Left cardiac atrium (tissue), 4 donors: ENCODE results near the gene COL20A1. TPM values are rescaled to one million over a fixed set of nuclear protein-coding genes. Genes with fewer than 3 reads are reported as not detected.

Experiments
- ATAC-seq, 2 donors: fragments of 200-7000 bp; cut with Tn5 transposase; one replicate each; pipeline ENCODE4 v1.9.1; 2020; ENCODE audit warnings: mild to moderate bottlenecking in 2 of 2, moderate library complexity in 2 of 2
- DNase-seq: peaks from one replicate; pipeline ENCODE4 v3.0.0-alpha.2; 2020
- intact Hi-C, 2 donors: fragments of 100-400 bp; cut with DNase I; formaldehyde crosslinking; loops; one replicate each; pipeline versions ENCODE4 v1.14.1 to v1.15.1; 2022 to 2023
- total RNA-seq, 2 donors: library from RNA; stranded (reverse); fragmentation: NEBNext Ultra II Directional; extraction: Animal tissue kit (Norgen Biotek cat#: 25700); gene quantifications; one replicate each; pipeline ENCODE4 v1.2.1, GENCODE V29; 2021
- donor health status: DM: no; HTN: yes; CAD: no.
- donor health status: DM: no; HTN: yes; CAD: no; lungs with severe emphysema.
- donor health status: DM: yes; HTN: yes; CAD: no.
- donor health status: Dilated cardiomyopathy.

The COL20A1 gene
- total RNA-seq, 2 donors from 2014 or later, result not detected

GRCh38 chr20:63351811-63352591 lies 59.0 kb downstream of the COL20A1 start:
- intact Hi-C loops, result no loop called here
- ATAC-seq (peak; percentile 41 to 62), DNase-seq (peak; percentile 48)

DNA sequence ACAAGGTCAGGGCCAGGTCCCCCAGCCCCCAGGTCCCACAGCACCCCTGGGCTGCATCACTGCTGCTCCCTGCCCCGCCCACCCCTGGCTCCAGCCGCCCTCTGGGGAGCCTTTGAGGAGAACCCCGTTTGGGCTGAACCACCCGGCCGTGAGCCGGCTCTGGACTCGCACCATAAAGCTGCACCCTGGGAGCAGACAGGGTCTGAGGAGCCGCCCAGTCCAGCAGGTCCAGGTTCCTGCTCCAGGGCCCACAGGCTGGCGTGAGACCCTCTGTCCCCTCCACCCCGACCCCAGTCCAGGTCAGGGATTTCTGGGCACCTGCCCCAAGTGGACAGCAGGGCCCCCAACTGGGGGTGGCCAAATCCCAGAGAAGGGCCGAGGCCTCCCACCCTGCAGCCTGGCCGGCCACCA lies 59.8 kb downstream of the COL20A1 start:
- DNase-seq (no peak), ATAC-seq (no peak)
- intact Hi-C loops, result no loop called here

DNA sequence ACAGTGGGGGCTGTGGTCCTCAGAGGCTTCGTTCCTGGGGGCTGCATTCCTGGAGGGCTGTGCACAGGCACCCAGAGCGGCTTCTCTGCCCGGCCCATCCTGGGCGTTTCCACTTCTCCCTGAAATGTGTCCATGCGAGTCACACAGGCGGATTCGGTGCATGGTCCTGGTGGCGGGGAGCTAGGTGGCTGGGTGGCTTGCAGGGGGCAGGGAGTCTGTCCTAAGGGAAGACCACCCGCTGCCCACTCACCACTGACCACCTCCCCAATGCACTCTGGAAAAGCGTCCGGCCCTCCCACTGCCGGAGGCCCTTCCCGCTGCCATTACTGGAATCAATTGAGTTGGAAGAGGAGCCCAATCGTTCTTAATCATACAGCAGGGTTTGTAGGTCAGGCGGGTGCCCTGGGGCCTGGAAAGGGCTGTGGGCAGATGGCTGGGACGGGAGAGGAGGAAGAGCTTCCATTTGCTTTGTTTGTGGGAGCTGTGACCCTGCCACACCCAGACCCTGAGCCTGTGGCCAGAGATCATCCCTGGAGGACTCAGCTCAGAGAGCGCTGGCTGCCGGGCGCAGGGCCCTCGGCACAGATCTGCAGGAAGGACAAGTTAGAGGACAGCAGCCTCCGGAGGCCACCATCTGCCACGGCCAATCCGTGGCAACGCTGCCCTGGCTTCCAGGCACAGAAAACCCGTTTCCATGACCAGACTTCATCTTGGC lies 61.8 kb downstream of the COL20A1 start:
- intact Hi-C loops, result no loop called here
- ATAC-seq, result no peak
- no peak for DNase-seq

- ATAC-seq (no peak), DNase-seq (no peak)
- intact Hi-C loops, result no loop called here
Observed at GRCh38 chr20:63355781-63356295, 62.9 kb downstream of the COL20A1 start.

GRCh38 chr20:63356511-63356910 lies 63.5 kb downstream of the COL20A1 start:
- DNase-seq, result no peak
- intact Hi-C loops, result no loop called here
- no peak for ATAC-seq

- intact Hi-C loops, result no loop called here
- no peak for DNase-seq
- ATAC-seq, result peak in 1 of 2 donors; percentile 7
Observed at GRCh38 chr20:63356931-63357879, 64.2 kb downstream of the COL20A1 start.

DNA sequence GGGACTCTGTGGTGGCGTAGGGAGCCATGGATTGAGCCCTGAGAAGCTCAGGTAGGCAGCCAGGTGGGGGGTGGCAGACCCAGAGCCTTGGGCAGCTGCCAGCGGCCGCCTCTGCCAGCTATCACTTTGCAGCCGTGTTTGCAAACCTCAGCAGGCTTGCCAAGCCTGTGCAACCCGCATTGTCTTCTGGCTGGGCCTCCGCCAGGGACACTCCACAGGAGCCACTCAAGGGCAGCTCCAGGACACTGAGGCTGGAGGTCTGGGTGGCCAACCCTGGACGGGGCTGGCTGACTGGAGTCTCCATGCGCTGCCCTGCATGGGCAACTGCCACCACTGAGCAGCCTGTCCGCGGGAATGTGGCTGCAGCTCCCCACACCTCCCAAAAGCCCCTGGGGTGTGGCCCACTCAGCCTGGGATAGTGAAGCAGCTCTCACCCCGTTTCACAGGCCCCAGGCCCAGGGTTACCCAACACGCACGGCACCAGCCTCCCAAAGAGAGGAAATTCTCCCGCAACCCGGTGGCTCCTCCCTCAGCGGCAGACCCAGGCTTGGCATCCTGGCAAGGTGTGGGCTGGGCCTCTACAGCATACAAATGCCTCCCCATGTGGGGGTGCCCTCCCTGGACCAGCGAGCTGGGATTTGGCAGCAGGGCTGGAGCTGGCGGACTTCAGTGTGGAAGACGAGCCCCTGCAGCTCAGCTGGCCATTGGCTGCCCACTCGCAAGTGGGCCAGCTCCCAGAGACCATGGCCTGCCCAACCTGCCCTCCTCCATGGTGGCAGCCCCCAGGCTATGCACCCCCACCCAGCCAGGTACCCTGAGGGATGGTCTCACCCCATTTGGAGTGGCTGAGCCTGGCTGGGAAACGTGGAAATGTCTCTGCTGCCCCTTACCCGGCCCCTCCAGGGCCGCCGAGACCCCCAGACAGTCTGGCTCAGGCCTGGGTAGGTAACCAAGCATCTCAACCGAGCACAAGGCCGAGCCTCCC lies 65.2 kb downstream of the COL20A1 start:
- ATAC-seq (peak; percentile 70 to 76), DNase-seq (peak; percentile 63)
- intact Hi-C loops, result no loop called here

GRCh38 chr20:63359164-63359934 lies 66.4 kb downstream of the COL20A1 start:
- intact Hi-C loops, result no loop called here
- ATAC-seq, result no peak
- DNase-seq, result no peak

DNA sequence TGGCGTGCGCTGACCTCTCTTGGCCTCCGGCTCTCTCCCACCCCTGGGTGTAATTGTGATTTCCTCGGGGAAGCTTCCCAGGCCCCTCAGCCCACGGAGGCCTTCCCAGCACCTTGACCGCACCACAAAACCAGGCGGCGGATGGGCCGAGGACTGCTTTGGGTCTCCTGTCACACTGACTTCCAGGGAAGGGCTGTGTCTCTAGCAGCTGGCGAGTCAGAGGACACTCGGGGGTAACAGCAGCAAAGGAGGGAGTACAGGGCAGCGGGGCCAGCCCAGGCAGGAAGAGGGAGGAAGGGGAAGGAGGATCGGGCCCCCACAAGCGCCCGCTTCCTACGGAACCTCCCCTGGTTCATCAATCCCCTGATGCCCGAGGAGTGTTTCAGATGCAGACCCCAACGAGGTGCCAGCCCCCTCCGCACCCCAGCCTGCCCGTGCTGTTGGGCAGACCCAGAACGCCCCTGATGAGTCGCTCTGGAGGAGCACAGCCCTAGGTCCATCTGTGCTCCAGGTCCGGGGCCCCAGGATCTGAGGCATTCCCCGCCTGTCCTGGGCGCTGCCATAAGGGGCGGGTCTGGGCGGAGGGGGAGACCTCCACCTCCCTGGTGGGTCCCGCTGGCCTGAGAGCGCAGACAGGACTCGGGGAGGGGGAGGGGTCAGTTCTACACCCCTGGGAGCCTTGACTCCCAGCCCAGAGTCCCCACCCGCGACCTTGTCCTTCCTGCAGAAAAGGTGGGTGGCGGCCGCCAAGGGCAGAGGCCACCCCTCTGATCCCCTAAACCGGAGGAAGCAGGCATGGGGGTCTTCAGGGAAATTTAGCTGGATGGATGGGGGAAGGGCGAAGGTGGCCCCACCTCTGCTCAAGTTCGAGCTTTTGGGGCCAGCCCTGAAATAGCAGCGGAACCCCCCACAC lies 67.2 kb downstream of the COL20A1 start:
- no peak for ATAC-seq
- intact Hi-C loops, result no loop called here
- DNase-seq, result no peak

DNA sequence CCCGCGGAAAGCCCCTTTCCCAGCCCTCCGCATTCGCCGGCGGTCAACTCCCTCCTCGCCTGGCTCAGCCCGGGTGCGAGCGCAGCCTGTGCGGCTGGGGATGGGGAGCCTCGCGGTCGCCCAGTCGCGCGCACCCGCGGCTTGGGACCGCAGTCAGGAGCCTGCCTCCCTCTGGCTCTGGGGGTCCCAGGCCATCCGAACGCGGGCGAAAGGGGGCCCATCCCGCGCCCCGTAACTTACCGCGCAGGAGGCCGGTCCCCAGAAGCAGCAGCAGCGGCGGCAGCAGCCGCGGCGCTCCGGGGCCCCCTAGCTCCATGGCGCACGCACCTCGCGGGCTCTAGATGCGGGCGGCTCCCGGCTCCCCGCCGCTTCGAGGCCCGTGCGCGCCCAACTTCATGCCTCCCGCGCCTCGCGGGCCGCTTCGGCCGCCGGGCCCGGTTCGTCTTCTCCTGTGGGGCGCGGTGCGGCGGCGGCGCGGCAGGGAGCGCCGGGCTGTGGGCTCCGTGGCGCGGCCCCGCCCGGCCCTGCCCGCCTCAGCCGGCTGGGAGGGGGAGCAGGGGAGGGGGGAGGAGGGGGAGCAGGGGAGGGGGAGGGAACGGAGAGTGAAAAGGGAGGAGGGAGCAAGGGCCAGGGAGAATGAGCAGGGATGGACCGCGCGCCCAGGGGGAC lies 68.0 kb downstream of the COL20A1 start, which contains the start of gene CHRNA4:
Gene CHRNA4 (minus strand): TSS at position 500 of the 669 bp plus-strand sequence. CDS start 184 bp downstream, at position 316.
- DNase-seq, result no peak
- ATAC-seq, result no peak
- intact Hi-C loops, result no loop called here

DNA sequence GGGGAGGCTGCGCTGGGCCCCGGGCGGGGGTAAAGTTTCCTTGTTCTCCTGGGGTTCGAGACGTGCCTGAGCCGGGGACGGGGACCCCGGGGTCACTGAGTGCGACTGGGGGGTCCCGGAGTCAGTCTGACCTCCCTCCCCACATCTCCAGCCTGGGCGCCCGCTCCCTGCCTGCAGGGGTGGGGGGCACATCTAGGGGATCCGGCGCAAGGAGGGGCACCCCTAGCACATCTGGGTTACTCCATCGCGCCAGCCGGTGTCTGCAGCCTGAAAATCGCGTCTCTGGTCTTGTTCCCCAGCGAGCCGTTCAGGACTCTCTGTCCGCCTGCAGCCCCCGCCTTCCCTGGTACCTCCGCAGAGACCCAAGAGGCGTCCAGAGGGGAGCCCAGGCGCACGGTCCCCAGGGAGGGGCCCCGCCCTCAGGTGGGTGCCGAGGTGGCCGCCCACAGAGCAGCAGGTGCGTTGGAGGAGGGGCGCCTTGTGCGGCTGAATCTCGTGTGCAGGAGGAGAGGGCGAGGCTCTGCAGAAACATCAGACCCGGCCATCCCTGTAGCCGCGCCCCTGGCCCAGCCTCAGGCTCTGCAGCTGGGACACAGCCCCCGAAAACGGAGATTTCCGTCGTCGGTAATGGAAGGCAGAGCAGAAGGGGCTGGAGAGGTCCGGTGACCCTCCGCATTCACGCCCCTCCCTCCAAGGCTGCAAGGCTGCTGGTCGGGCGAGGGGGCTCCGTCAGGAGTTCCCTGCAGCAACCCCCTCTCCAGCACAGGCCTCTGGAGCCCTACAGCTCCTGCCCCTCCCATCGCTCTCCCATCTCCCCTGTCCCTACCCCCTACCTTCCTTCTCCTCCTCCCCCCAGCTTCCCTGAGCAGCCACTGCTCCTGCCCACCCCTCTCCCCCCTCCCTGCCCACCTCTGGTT lies 68.8 kb downstream of the COL20A1 start:
- DNase-seq, result no peak
- intact Hi-C loops, result no loop called here
- no peak for ATAC-seq

- no peak for DNase-seq
- ATAC-seq, result no peak
- intact Hi-C loops, result no loop called here
Observed at GRCh38 chr20:63362436-63363009, 69.5 kb downstream of the COL20A1 start.

- ATAC-seq (no peak), DNase-seq (no peak)
- intact Hi-C loops, result no loop called here
Observed at GRCh38 chr20:63363013-63363957, 70.3 kb downstream of the COL20A1 start.
